GM21529 (cell line): ENCODE data around the gene TMEM238.
A peak's percentile ranks its signal among the peaks of the same experiment; 100 is the strongest.
"Not testable (repeated sequence)": the region's sequence is repeated elsewhere in the genome, so short reads cannot be mapped to it uniquely, and the experiment has no call there.

Experiments used
- ATAC-seq: cut with Tn5 transposase; IDR thresholded peaks from one replicate; pipeline ENCODE4 v1.9.1; 2021; ENCODE audit not compliant: unreplicated experiment

The TMEM238 gene

DNA sequence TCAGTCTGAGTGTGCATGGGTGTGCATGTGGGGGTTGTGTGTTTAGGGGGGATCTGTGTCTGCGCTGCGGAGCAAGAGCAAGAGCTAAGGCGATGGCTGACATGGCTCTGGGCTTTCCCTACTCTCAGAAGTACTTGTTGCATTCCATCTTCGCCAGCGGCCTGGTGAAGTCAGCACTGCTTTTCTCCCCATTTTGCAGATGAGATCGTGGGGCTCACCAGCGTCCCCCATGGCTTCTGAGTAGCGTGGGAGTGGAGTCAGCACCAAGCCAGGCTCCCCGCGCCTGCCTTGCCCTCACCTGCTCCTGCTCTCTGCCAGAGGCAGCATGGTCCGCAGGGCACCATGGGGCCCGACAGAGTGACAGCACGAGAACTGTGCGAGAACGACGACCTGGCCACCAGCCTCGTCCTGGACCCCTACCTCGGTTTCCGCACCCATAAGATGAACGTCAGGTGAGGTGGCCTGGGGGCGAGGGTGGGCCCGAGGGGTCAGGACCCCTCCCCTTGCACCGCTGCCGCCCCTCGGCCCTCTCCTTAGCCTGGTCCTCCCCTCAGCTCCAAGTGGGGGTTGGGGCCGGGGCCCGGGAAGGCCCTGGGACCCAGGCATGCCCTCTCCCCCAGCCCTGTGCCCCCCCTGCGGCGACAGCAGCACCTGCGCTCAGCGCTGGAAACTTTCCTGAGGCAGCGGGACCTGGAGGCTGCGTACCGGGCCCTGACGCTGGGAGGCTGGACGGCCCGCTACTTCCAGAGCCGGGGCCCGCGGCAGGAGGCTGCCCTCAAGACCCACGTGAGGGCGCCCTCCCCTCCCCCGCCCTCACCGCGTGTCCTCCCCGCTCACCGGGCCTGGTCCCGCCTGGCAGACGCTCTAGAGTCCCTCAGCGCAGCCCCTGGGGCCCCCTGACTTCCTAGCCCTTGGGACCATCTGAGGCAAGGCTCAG is 42.2 kb downstream of the TMEM238 start:
- no peak for ATAC-seq

DNA sequence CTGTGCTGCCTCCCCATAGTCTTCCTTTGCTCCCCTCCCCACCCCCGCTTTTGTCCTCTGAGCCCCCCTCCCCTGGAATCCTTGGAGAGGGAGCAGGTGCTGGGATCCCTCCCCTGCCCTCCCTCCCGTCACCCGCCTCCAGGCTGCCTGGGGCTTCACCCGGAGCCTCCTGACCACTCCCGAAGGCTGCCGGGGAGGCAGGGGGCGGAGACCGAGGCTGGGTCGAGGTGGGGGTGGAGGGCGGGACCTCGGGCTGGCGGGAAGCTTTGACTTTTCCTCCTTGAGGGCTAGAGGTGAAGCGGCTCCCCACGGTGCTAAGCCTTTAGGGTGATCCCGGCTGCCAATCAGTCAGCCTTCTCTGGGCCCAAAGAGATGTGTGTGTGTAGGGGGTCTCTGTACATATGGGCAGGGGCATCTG is 42.9 kb downstream of the TMEM238 start:
- ATAC-seq = no peak

DNA sequence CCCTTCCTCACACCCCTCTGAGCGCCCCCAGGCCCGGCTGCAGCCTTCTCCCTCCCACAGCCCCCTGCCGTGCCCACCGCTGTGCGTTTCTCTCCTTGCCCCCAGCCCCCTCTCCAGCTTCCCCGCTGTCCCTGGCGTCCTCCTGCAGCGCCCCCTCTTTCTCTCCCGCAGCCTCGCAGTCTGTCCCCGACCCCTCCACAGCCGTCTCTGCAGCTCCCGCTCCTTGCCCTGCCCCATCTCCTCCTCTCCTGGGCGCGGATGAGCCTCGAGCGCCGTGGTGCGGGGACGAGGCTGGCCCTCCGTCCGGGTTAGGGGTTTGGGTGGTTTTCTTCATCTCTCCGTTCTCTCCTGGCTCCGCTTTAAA is 43.3 kb downstream of the TMEM238 start:
- ATAC-seq = no peak

DNA sequence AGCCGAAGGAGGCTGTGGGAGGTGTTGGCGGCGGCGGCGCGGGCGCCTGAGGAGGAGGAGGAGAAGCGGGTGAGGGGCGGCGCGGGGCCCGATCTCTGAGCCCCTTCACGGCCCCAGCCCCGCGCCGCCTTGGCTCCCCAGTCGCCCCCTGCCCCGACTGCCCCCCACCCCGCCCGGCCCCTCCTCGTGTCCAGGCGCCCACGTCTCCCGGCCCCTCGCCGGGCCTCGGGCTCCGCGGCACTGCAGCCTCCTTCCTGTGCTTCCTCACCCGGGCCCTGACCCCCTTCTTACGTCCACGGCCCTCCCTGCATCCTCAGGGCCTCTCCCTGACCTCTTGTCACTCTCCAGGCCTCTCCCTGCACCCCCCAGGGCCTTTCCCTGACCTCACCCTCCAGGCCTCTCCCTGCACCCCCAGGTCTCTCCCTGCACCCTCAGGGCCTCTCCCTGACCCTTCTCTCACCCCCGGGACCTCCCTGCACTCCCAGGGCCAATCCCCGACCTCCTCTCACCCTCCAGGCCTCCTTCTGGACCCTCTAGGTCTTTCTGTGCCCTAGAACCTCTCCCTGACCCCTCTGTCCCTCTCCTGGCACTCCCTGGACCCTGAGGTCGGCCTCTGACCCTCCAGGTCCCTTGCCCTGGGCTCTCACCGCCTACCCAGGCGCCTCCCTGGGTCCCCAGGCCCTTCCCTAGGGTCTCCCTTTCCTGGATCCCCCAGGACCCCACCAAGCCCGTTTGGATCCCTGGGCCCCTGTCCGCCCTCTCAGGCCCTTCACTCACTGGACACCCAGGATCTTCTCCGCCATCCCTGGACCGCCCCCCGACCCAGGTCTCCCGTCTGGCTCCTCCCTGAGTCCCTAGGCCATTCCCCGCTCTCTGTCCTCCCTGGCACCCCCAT is 44.0 kb downstream of the TMEM238 start:
- ATAC-seq = peak; percentile 1

DNA sequence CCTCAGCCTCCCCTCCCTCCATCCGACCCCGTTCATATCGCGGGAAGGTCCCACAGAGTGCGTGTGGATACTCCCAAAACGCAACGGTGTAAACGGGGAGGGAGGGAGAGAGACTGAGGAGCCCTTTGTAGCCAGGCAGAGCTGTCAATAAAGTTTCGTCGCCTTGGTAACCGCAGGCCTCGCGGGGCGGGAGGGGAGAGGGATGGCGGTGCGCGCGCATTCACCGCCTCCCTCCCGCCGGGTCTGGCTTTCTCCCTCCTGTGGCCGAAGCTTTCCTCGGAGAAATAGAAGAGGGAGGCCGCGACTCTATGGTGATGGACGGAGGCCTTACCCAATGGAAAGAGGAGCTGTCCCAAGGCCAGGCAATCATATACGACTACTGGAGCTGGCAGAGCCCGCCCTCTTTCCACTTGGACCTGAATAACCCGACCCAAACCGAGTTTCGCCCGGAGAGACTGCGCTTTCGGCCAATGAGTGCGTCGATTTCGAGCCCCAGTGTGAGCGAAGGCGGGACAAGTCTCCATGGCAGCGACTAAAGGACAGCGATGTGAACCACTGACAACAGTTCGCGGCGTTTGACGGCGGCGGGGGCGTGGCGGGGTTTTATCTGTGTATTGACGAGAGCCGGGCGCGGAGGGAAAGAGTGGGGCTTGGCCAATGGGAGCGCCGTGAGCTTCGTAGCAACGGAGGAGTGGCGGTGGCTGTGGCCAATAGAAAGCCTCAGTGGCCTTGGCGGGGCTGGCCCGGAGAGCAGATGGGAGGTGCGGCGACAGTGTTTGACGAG is 44.8 kb downstream of the TMEM238 start, which contains the start of gene KMT5C:
Gene KMT5C (plus strand): TSS at position 772 of the 784 bp plus-strand sequence. CDS start 2,061 bp downstream, outside the sequence.
- peak; percentile 76 for ATAC-seq

DNA sequence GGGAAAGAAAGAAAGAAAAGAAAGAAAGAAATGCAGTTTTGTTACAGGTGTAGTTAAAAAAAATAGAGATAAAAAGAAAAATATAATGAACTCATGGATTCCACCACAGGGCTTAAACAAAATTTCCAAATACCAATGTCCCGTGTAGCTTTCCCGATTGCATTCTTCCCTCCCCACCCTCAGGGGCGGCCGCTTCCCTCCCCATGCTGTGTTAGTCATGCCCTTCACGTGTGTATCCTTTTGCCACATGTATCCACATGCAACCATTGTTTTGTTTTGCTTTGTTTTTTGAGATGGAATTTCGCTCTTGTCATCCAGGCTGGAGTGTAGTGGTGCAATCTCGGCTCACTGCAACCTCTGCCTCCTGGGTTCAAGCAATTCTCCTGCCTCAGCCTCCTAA is 48.0 kb downstream of the TMEM238 start:
- ATAC-seq = no peak

DNA sequence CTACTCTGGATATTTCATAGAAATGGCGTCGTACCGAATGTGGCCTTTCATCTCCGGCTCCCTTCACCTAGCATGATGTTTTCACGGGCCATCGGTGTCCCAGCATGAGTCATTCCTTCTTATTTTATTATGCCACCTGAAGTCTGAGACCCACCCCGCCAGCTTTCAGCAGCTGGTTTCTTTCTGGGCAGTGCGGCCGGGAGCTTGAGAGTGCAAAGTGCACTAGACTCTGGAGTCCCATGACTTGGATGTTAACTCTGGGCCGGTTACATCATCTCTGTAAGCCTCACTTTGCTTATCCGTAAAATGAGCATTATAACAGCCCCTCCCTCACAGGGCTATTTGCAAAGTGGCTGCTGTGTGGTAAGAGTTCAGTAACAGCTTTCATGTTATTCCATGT is 50.2 kb downstream of the TMEM238 start:
- no peak for ATAC-seq

DNA sequence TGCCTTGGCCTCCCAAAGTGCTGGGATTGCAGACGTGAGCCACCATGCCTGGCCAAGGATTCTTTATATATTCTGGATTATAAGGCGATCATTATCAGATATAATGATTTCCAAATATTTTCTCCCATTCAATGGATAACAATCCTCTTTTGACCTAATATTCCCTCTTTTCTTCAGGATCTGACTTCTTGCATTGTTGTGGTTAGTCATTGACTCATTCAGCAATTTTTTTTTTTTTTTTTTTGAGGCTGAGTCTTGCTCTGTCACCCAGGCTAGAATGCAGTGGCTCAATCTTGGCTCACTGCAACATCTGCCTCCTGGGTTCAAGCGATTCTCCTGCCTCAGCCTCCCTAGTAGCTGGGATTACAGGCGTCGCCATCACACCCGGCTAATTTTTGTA is 54.3 kb downstream of the TMEM238 start:
- not testable (repeated sequence) for ATAC-seq
